IMR-90 (cell line): Measurements from ENCODE around the gene ELFN1. TPM values are rescaled to one million over a fixed set of nuclear protein-coding genes. Genes with fewer than 3 reads are reported as not detected.

Source experiments
- ATAC-seq: fragments of 200-7000 bp; cut with Tn5 transposase; 2 replicates; pipeline ENCODE4 v1.9.1; 2020; ENCODE audit warnings: low read depth, mild to moderate bottlenecking, moderate library complexity
- BruUV-seq: library from RNA; stranded (reverse); fragments of 400-500 nt; replicated peaks from 2 replicates; lab custom pipeline; 2021; lab: Mats Ljungman, UMichigan
- CTCF ChIA-PET: fragments of 300-600 bp; formaldehyde crosslinking; extraction: SDS; loops from one replicate; lab custom pipeline; 2021; ENCODE audit warnings: antibody characterized with exemption; lab: Yijun Ruan, JAX
- POLR2A ChIA-PET: fragments of 300-600 bp; sonication (Branson Sonifier 250); formaldehyde crosslinking; loops from one replicate; lab custom pipeline; 2022; ENCODE audit warnings: antibody characterized with exemption; ENCODE audit not compliant: unreplicated experiment; lab: Charles Lee
- DNase-seq: peaks from one replicate; pipeline ENCODE4 v3.0.0; 2013
- H2AFZ ChIP-seq: replicated peaks from 2 replicates; pipeline ENCODE3; 2013; ENCODE audit warnings: low read length, mild to moderate bottlenecking; ENCODE audit not compliant: poor library complexity
- H2AK5ac ChIP-seq: 2 replicates; pipeline ENCODE4 v1.6.1; 2013; ENCODE audit warnings: low read depth, low read length, inconsistent platforms
- H2AK9ac ChIP-seq: replicated peaks from 2 replicates; pipeline ENCODE3; 2013; ENCODE audit warnings: mild to moderate bottlenecking, low read depth, low read length, moderate library complexity; ENCODE audit not compliant: poor library complexity
- H2BK120ac ChIP-seq: 2 replicates; pipeline ENCODE4 v1.6.1; 2013; ENCODE audit warnings: low read depth, low read length, inconsistent platforms
- H2BK15ac ChIP-seq: 3 replicates; pipeline ENCODE4 v1.6.1; 2013; ENCODE audit warnings: low read depth, low read length, inconsistent platforms
- H2BK20ac ChIP-seq: 2 replicates; pipeline ENCODE4 v1.6.1; 2013; ENCODE audit warnings: low read depth, mild to moderate bottlenecking, inconsistent platforms, low read length, moderate library complexity
- H2BK5ac ChIP-seq: 2 replicates; pipeline ENCODE4 v1.6.1; 2013; ENCODE audit warnings: mild to moderate bottlenecking, low read depth, low read length, inconsistent platforms; ENCODE audit not compliant: poor library complexity, severe bottlenecking
- H3K14ac ChIP-seq: replicated peaks from 2 replicates; pipeline ENCODE4 v1.6.1; 2013; ENCODE audit warnings: low read depth, low read length, inconsistent platforms
- H3K18ac ChIP-seq: 2 replicates; pipeline ENCODE4 v1.6.1; 2013; ENCODE audit warnings: low read depth, low read length, control low read depth
- H3K23ac ChIP-seq: 2 replicates; pipeline ENCODE4 v1.6.1; 2013; ENCODE audit warnings: low read depth, low read length, inconsistent platforms
- H3K27ac ChIP-seq: 2 replicates; pipeline ENCODE4 v1.5.1; 2013; ENCODE audit warnings: mild to moderate bottlenecking, control low read depth, low read length; ENCODE audit not compliant: insufficient read depth
- H3K27me3 ChIP-seq: 2 replicates; pipeline ENCODE4 v1.6.1; 2013; ENCODE audit warnings: low read length; ENCODE audit not compliant: control insufficient read depth, insufficient read depth
- H3K36me3 ChIP-seq: 2 replicates; pipeline ENCODE4 v1.6.1; 2013; ENCODE audit warnings: low read length, mixed read lengths; ENCODE audit not compliant: control insufficient read depth, insufficient read depth
- H3K4ac ChIP-seq: 2 replicates; pipeline ENCODE4 v1.6.1; 2013; ENCODE audit warnings: low read depth, low read length, inconsistent platforms
- H3K4me1 ChIP-seq: 2 replicates; pipeline ENCODE4 v1.6.1; 2013; ENCODE audit warnings: low read length, mixed read lengths; ENCODE audit not compliant: control insufficient read depth, insufficient read depth
- H3K4me2 ChIP-seq: 2 replicates; pipeline ENCODE4 v1.6.1; 2013; ENCODE audit warnings: low read depth, mild to moderate bottlenecking, control low read depth, low read length, moderate library complexity
- H3K4me3 ChIP-seq: 2 replicates; pipeline ENCODE4 v1.5.1; 2013; ENCODE audit warnings: low read depth, mild to moderate bottlenecking, control low read depth, low read length, moderate library complexity; ENCODE audit not compliant: insufficient read depth
- H3K56ac ChIP-seq: 2 replicates; pipeline ENCODE4 v1.6.1; 2013; ENCODE audit warnings: low read length, inconsistent platforms; ENCODE audit not compliant: insufficient read depth; ENCODE audit errors: extremely low read depth
- H3K79me1 ChIP-seq, 2 experiments: 2 replicates each; pipeline ENCODE4 v1.6.1; 2013; ENCODE audit warnings: low read length in 2 of 2, inconsistent platforms in 1 of 2, low read depth in 1 of 2
- H3K9ac ChIP-seq: 2 replicates; pipeline ENCODE4 v1.6.1; 2013; ENCODE audit warnings: low read depth, low read length, control low read depth
- H3K9me1 ChIP-seq: 2 replicates; pipeline ENCODE4 v1.6.1; 2013; ENCODE audit warnings: low read length, inconsistent platforms; ENCODE audit not compliant: insufficient read depth
- H3K9me3 ChIP-seq: 2 replicates; pipeline ENCODE4 v1.6.1; 2013; ENCODE audit warnings: low read length; ENCODE audit not compliant: control insufficient read depth, insufficient read depth
- H4K20me1 ChIP-seq: 2 replicates; pipeline ENCODE4 v1.6.1; 2013; ENCODE audit warnings: low read length, inconsistent platforms; ENCODE audit not compliant: insufficient read depth
- H4K5ac ChIP-seq: 2 replicates; pipeline ENCODE4 v1.6.1; 2013; ENCODE audit warnings: mild to moderate bottlenecking, low read depth, low read length, control low read depth
- H4K8ac ChIP-seq, 2 experiments: 2 replicates each; pipeline ENCODE4 v1.6.1; 2013; ENCODE audit warnings: low read depth in 2 of 2, low read length in 2 of 2, control low read depth in 1 of 2, inconsistent platforms in 1 of 2
- H4K91ac ChIP-seq: 2 replicates; pipeline ENCODE4 v1.6.1; 2013; ENCODE audit warnings: low read depth, low read length, inconsistent platforms; ENCODE audit not compliant: insufficient read depth
- BHLHE40 ChIP-seq: fragments of 150-350 bp; IDR thresholded peaks from 2 replicates; pipeline ENCODE4 v1.6.1; 2016; ENCODE audit warnings: mild to moderate bottlenecking, low read depth, low read length
- CHD1 ChIP-seq: IDR thresholded peaks from 2 replicates; pipeline ENCODE4 v1.6.1; 2012; ENCODE audit warnings: low read depth, low read length, improper control_type of control experiment
- CTCF ChIP-seq: conservative IDR thresholded peaks from 2 replicates; pipeline ENCODE4 v1.5.1; 2012; ENCODE audit warnings: mild to moderate bottlenecking, low read depth, low read length, improper control_type of control experiment
- ELK1 ChIP-seq: fragments of 150-350 bp; IDR thresholded peaks from 2 replicates; pipeline ENCODE4 v1.6.1; 2016; ENCODE audit warnings: low read depth, mild to moderate bottlenecking, low read length, moderate library complexity, borderline replicate concordance
- FOS ChIP-seq: fragments of 150-350 bp; IDR thresholded peaks from 2 replicates; pipeline ENCODE4 v1.6.1; 2016; ENCODE audit warnings: low read depth, low read length
- MAFK ChIP-seq: IDR thresholded peaks from 2 replicates; pipeline ENCODE4 v1.6.1; 2012; ENCODE audit warnings: low read depth, low read length, improper control_type of control experiment
- MAZ ChIP-seq: IDR thresholded peaks from 2 replicates; pipeline ENCODE4 v1.6.1; 2012; ENCODE audit warnings: low read depth, mild to moderate bottlenecking, low read length, improper control_type of control experiment, moderate library complexity, borderline replicate concordance
- NFE2L2 ChIP-seq: fragments of 150-350 bp; IDR thresholded peaks from 2 replicates; pipeline ENCODE4 v1.6.1; 2016; ENCODE audit warnings: low read depth, mild to moderate bottlenecking, low read length
- POLR2A ChIP-seq: IDR thresholded peaks from 2 replicates; pipeline ENCODE4 v1.6.1; 2012; ENCODE audit warnings: mild to moderate bottlenecking, low read depth, low read length
- RAD21 ChIP-seq: IDR thresholded peaks from 2 replicates; pipeline ENCODE4 v1.6.1; 2012; ENCODE audit warnings: low read length, improper control_type of control experiment
- RCOR1 ChIP-seq: IDR thresholded peaks from 2 replicates; pipeline ENCODE4 v1.6.1; 2012; ENCODE audit warnings: mild to moderate bottlenecking, low read length, improper control_type of control experiment; ENCODE audit not compliant: insufficient replicate concordance
- RFX5 ChIP-seq: IDR thresholded peaks from 2 replicates; pipeline ENCODE4 v1.8.0; 2012; ENCODE audit warnings: low read depth, mild to moderate bottlenecking, low read length, moderate library complexity
- SMC3 ChIP-seq: fragments of 150-350 bp; IDR thresholded peaks from 2 replicates; pipeline ENCODE4 v1.6.1; 2016; ENCODE audit warnings: low read depth, mild to moderate bottlenecking, antibody characterized with exemption, low read length, moderate library complexity
- USF2 ChIP-seq: fragments of 150-350 bp; IDR thresholded peaks from 2 replicates; pipeline ENCODE4 v1.6.1; 2017; ENCODE audit warnings: mild to moderate bottlenecking, antibody characterized with exemption, low read length, low read depth
- WGBS, 2 experiments: methylation state at CpG; one replicate each; pipeline versions ENCODE4 v1.1.5 to v1.1.7; 2013; ENCODE audit warnings: missing lambda C conversion rate in 2 of 2; ENCODE audit not compliant: insufficient read length in 1 of 2; ENCODE audit errors: extremely low coverage in 2 of 2; 5-methylcytosine and 5-hydroxymethylcytosine counted together
- dilution Hi-C: fragments of 300-500 bp; cut with HindIII; formaldehyde crosslinking; loops from one replicate; pipeline ENCODE4 v1.14.3; 2018; ENCODE audit warnings: low sequenced_read_pairs; ENCODE audit not compliant: unreplicated experiment
- in situ Hi-C: fragments of 300-500 bp; cut with MboI; formaldehyde crosslinking; loops from 3 replicates; pipeline ENCODE4 v1.14.3; 2019; ENCODE audit warnings: low sequenced_read_pairs, inconsistent platforms, mixed read lengths
- intact Hi-C: fragments of 100-400 bp; cut with micrococcal nuclease; formaldehyde crosslinking; loops from 2 replicates; pipeline ENCODE4 v1.10.0; 2022
- polyA plus RNA-seq, 3 experiments: library from polyadenylated mRNA; depleted of rRNA; stranded (reverse); fragments of >200 nt; gene quantifications; 2 replicates each; pipeline ENCODE4 v1.2.3, GENCODE V29; 2012; ENCODE audit warnings: low replicate concordance in 1 of 3
- total RNA-seq: library from RNA; depleted of rRNA; stranded (reverse); fragments of >200 nt; gene quantifications from 2 replicates; pipeline ENCODE4 v1.2.3, GENCODE V29; 2012

Gene ELFN1
- total and polyA plus RNA-seq, 2 of the 4 experiments (the other 2 are of a cell fraction): 1.6 to 5.2 TPM

GRCh38 chr7:1692515-1693418 is 22.7 kb downstream of the ELFN1 start:
- no peak overlapping the region for H2AFZ ChIP-seq
- no peak overlapping the region for H2BK20ac ChIP-seq
- H3K14ac ChIP-seq: no peak overlapping the region
- H3K27ac ChIP-seq: no peak overlapping the region
- no peak overlapping the region for H4K91ac ChIP-seq
- BruUV-seq: no TSS peak
- no peak overlapping the region for H2AK5ac ChIP-seq
- dilution Hi-C loops: no loop called here
- H3K23ac ChIP-seq: no peak overlapping the region
- no peaks in the 10 kb centered on the region for H3K9me3 ChIP-seq
- TF ChIP-seq BHLHE40: no peak
- no peak for TF ChIP-seq CTCF
- TF ChIP-seq POLR2A: no peak
- no peak for TF ChIP-seq SMC3
- TF ChIP-seq CHD1: no peak
- TF ChIP-seq RCOR1: no peak
- no peak for TF ChIP-seq MAFK
- no peak for TF ChIP-seq NFE2L2
- TF ChIP-seq RFX5: no peak
- no peak for TF ChIP-seq ELK1
- TF ChIP-seq RAD21: no peak
- no peak for TF ChIP-seq FOS
- TF ChIP-seq MAZ: no peak
- TF ChIP-seq USF2: no peak
- H3K18ac ChIP-seq: no peak overlapping the region
- H3K9ac ChIP-seq: no peak overlapping the region
- intact Hi-C loops: no loop called here
- H3K9me1 ChIP-seq: no peaks in the 10 kb centered on the region
- in situ Hi-C loops: no loop called here
- no peak overlapping the region for H4K8ac ChIP-seq
- DNase-seq: no peak
- no peaks in the 10 kb centered on the region; a peak in 1 of 4 replicates for H3K79me1 ChIP-seq
- no peak overlapping the region for H2BK120ac ChIP-seq
- WGBS, 2 experiments: 80% methylated on average over 7 of the region's 27 CpGs; no CpG with 5 or more reads in 1 of the 2 experiments
- no peak overlapping the region for H2BK5ac ChIP-seq
- H2AK9ac ChIP-seq: peak overlapping the region; percentile 28
- H3K36me3 ChIP-seq: no peaks in the 10 kb centered on the region
- H3K56ac ChIP-seq: no peak overlapping the region
- peaks cover 5% of the 10 kb centered on the region; the same call in 1 of the 2 replicates for H3K27me3 ChIP-seq
- POLR2A ChIA-PET: no interaction called here
- ATAC-seq: no peak
- H3K4me2 ChIP-seq: no peak overlapping the region
- H2BK15ac ChIP-seq: no peak overlapping the region
- no peak overlapping the region for H3K4me3 ChIP-seq
- CTCF ChIA-PET: no interaction called here
- H4K5ac ChIP-seq: no peak overlapping the region
- no peaks in the 10 kb centered on the region for H3K4me1 ChIP-seq
- peaks cover 3% of the 10 kb centered on the region; the same call in 1 of the 2 replicates for H4K20me1 ChIP-seq
- H3K4ac ChIP-seq: no peak overlapping the region
